Measurements from ENCODE around the gene POLD4.
"Not testable (repeated sequence)": the region's sequence is repeated elsewhere in the genome, so short reads cannot be mapped to it uniquely, and the experiment has no call there.

POLD4 gene

GRCh38 chr11:67353317-67354074 is at the start of gene POLD4:
TSS of gene POLD4 (minus strand) at chr11:67353546. CDS start at chr11:67353399, 147 bp downstream.
- DNase-seq, result peak; percentile 99

DNA sequence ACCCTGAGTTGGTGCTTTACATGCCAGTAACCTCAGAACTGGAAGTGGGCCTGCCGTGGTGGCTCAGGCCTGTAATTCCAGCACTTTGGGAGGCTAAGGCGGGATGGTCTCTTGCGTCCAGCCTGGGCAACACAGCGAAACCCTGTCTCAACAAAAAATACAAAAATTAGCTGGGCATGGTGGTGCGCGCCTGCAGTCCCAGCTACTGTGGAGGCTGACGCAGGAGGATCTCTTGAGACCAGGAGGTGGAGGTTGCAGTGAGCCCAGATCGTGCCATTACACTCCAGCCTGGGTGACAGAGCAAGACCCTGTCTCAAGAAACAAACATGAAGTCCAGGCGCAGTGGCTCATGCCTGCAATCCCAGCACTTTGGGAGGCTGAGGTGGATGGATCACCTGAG is 49.7 kb upstream of the POLD4 start:
- not testable (repeated sequence) for DNase-seq

GRCh38 chr11:67402192-67402839 is 49.0 kb upstream of the POLD4 start:
- not testable (repeated sequence) for DNase-seq

DNA sequence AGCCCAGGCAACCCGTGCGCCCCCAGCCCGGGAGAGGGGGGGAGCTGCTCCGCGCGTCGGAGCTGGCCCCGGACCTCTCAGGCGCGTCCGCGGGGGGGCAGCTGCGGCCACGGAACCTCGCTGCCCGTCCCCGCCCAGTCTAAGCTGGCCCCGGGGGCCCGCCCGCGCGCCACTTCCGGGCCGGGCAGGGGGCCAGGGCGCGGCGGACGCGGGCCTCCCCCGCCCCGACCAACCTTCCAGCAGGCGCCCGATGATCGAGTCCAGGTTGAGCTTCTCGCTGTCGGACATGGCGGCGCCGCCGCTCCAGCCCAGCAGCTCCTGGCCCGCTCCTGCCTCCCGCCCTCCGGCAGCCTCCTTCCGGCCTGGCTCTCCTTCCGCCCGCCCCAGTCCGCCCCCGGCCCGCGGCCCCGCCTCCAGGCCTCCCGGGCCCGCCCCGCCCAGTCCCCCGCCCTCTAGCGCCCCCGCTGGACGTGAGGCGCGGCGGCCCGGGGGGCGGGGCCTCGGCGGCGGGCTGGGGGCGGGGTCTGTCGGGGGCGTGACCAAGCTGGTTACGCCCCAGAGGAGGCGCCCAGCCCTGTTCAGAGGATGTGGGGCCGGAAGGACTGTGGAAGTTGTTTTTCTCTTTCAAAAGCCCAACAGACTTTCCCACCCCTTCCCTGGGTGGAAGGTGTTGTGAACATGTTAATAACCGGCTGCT is 48.3 kb upstream of the POLD4 start, which contains the start of gene PPP1CA:
TSS of gene PPP1CA (minus strand) at position 364 of the 697 bp plus-strand sequence. CDS start at position 288, 76 bp downstream.
- peak; percentile 96 for DNase-seq

DNA sequence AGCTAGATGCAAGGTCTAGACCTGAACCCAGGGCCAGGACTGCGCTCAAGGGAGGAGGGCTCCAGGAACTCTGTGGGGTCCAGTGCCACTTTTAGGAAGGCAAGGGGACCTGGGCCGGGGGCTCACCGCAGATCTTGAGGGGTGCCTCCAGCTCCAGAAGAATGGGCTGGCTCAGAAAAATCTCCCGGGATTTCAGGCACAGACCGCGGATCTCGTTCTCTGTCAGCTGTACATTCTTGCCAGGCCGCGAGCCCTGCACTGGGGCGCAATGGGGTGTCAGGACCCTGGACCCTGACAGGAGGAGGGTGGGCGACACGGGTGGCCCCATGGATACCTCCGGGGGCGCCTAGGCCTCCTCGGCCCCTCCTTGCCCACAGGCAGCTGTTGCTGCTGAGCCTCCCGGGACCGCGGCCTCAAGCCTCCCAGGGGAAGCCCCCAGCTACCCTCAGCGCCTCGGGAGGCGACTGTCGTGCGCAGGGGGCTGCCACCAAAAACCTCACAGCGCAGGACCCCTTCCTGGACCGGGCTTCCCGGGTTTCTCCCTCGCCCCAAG is 47.7 kb upstream of the POLD4 start:
- no peak for DNase-seq

- DNase-seq, result no peak
Measured at GRCh38 chr11:67400251-67400941, 47.0 kb upstream of the POLD4 start.

GRCh38 chr11:67398661-67399563 is 45.6 kb upstream of the POLD4 start:
- no peak for DNase-seq

GRCh38 chr11:67397986-67398660 is 44.8 kb upstream of the POLD4 start:
- no peak for DNase-seq

- no peak for DNase-seq
Measured at GRCh38 chr11:67397536-67397935, 44.2 kb upstream of the POLD4 start.

GRCh38 chr11:67396587-67397389 is 43.4 kb upstream of the POLD4 start:
- DNase-seq, result no peak

GRCh38 chr11:67396259-67396581 is 42.9 kb upstream of the POLD4 start:
- no peak for DNase-seq

DNA sequence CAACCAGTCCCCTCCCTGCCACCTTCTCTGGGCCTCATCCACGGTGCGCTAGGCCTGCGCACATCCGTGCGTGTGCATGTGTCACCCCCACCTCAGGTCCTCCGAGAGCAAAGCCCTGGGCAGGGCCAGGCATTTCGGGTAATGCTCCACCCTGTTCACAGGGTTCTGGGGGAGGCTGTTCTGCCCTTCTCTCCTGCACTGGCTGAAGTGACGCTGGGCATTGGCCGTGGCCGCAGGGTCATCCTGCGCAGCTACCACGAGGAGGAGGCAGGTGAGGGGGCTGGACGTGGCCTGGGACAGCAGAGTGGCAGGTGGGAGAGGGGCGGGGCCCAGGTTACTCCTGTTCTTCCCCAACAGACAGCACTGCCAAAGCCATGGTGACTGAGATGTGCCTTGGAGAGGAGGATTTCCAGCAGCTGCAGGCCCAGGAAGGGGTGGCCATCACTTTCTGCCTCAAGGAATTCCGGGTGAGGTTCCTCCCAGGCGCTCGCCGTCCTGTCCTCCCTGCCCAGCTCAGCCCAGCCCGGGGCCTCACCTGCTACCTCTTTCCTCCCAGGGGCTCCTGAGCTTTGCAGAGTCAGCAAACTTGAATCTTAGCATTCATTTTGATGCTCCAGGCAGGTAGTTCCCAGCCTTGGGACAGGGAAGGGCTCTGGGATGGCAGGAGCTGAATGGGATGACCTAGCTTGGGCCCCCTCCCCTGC is 42.4 kb upstream of the POLD4 start:
- no peak for DNase-seq

DNA sequence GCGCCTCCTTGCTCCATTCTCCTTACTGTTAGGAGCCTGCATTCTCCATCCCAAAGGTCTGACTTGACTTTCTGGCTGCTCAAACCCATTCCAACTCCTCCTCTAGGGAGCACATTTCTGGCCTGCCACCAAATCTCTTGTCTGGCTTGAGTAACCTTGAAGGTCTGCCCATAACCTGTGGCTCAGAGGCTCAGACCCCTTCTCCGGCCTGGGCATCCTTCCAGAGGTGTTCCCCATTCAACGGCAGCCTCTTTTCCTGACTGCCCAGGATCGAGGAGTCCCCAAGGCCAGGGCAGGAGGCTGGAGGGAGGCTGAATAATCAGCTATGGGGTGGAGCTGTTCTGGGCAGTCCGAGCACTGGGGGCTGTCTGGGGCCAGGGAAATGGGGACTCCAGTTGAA is 40.6 kb upstream of the POLD4 start:
- DNase-seq, result no peak

- DNase-seq, result no peak
Measured at GRCh38 chr11:67393437-67393836, 40.1 kb upstream of the POLD4 start.

DNA sequence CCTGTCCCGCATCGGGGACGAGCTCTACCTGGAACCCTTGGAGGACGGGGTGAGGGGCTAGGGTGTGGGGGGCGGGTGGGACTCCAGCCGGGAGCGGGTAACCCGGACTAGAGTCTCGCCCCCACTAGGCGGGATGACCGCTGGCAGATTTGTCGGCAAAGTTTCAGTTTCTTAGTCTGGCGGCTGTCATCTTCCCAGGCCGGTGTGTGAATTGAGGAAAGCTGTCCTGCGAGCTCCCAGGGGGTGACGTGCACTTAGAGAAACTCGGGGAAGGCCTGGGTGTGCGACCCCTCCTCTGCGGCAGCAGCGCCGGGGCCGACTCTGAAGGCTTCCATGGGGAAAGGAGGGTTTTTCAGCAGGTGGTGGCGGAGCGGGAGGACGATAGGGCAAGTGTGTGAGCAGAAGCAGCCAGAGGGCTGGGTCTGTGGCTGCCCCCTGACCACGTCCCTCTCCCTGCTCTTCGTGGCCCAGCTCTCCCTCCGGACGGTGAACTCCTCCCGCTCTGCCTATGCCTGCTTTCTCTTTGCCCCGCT is 38.9 kb upstream of the POLD4 start:
- DNase-seq, result peak; percentile 59

GRCh38 chr11:67391304-67392182 is 38.2 kb upstream of the POLD4 start, which contains the start of gene RAD9A:
TSS of gene RAD9A (plus strand) at chr11:67391986. CDS start at chr11:67392045, 59 bp downstream.
- DNase-seq, result peak; percentile 98

GRCh38 chr11:67390947-67391303 is 37.6 kb upstream of the POLD4 start:
- no peak for DNase-seq

DNA sequence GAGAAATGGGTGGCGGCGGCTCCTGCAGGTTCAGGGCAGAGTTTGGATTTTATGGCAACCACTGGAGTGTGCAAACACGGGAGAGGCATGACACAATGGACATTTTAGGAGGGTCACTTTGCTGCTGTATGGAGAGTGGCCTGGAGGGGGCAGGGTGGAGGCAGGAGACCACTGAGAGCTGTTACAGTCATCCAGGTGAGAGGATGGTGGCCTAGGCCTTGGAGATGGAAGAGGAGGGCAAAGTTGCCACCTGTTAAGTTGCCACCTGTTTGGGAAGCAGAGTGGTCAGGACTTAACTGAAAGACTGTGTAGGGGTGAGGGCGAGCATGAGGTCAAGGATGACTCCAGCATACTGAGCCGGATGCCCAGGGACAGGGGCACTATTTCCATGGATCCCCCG is 36.1 kb upstream of the POLD4 start:
- DNase-seq, result no peak

All from suppressor macrophage treated with lipopolysaccharide for 4 hours (primary cell).